ENCODE results near the gene KCNK13.
"Not testable (repeated sequence)": the region's sequence is repeated elsewhere in the genome, so short reads cannot be mapped to it uniquely, and the experiment has no call there.

Gene KCNK13

DNA sequence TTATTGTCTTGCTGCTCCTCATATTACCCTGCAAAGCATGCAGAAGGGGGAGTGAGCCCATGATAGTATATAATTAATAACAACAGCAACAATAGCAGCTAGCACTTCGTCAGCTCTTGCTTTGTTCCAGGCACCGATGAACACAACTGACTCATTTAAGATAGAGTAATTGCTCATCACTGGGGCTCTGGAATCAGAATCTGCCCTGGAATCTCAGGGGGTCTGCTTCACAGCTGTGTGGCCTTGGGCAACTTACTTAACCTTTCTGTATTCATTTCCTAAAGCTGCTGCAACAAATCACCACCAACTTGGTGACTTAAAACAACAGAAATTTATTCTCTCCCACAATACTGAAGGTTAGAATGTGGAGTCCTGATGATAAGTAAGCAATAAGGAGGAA is 139.6 kb downstream of the KCNK13 start:
- DNase-seq, result no peak

GRCh38 chr14:90204516-90204915 is 142.7 kb downstream of the KCNK13 start:
- no peak for DNase-seq

DNA sequence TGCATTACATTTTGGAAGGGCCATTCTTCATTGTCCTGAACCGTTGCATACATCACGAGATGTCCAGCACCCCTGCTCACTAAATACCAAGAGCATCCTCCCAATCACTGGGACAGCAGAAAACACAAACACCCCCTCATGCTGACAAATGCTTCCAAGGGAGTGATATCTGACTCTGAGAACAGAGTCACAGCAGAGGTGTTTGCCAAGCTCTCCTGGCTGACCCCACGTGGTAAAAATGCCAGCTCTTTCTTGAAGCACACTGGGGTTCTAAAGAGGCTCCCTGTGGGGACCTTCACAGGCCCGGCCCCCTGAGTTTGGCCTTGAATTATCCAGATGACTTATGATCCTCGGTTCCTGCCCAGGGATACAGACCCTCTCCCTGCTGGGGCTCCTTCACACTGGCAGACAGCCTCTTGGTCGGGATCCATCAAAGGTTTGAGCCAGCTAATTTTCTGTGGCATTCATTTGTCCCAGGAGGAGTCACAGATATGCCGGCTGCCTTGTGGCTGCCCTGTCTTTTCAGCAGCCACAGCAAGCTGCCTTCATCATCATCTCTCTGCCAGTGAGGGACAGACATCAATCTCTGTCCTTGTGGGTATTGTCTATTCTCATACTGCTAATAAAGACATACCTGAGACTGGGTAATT is 151.4 kb downstream of the KCNK13 start:
- no peak for DNase-seq

GRCh38 chr14:90228478-90228877 is 166.7 kb downstream of the KCNK13 start:
- DNase-seq, result no peak

DNA sequence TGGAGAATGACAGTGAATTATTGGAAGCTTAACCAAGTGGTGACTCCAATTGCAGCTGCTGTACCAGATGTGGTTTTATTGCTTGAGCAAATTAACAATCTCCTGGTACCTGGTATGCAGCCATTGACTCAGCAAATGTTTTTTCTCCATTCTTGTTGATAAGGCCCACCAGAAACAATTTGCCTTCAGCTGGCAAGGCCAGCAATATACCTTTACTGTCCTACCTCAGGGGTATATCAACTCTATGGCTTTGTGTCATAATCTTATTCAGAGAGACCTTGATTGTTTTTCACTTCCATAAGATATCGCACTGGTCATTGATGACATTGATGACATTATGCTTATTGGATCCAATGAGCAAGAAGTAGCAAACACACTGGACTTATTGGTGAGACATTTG is 168.1 kb downstream of the KCNK13 start:
- DNase-seq, result not testable (repeated sequence)
